Stomach smooth muscle (tissue), 2 donors: ENCODE data around the gene AKR1B15.
"Not testable (repeated sequence)": the region's sequence is repeated elsewhere in the genome, so short reads cannot be mapped to it uniquely, and the experiment has no call there.

Experiments
- H3K27ac ChIP-seq: one replicate; pipeline ENCODE4 v1.7.0; 2013; ENCODE audit warnings: mild to moderate bottlenecking, low read length, inconsistent platforms
- H3K27me3 ChIP-seq, 2 donors: one replicate each; pipeline ENCODE4 v1.7.0; 2013; ENCODE audit warnings: low read length in 2 of 2; ENCODE audit not compliant: insufficient read depth in 2 of 2, control insufficient read depth in 1 of 2
- H3K36me3 ChIP-seq, 2 donors: one replicate each; pipeline ENCODE4 v1.7.0; 2013; ENCODE audit warnings: low read length in 2 of 2; ENCODE audit not compliant: control insufficient read depth in 2 of 2, insufficient read depth in 2 of 2
- H3K4me1 ChIP-seq: one replicate; pipeline ENCODE4 v1.7.0; 2013; ENCODE audit warnings: low read length; ENCODE audit not compliant: control insufficient read depth, insufficient read depth
- H3K4me3 ChIP-seq, 2 donors: one replicate each; pipeline ENCODE4 v1.7.0; 2013; ENCODE audit warnings: low read length in 2 of 2
- H3K9ac ChIP-seq, 2 donors: one replicate each; pipeline ENCODE4 v1.7.0; 2013; ENCODE audit warnings: low read length in 2 of 2, mild to moderate bottlenecking in 1 of 2
- H3K9me3 ChIP-seq, 2 donors: one replicate each; pipeline ENCODE4 v1.7.0; 2013; ENCODE audit warnings: low read length in 2 of 2; ENCODE audit not compliant: control insufficient read depth in 2 of 2
- donor health status: healthy.
- donor health status: Pancreatic carcinoma.

The AKR1B15 gene

DNA sequence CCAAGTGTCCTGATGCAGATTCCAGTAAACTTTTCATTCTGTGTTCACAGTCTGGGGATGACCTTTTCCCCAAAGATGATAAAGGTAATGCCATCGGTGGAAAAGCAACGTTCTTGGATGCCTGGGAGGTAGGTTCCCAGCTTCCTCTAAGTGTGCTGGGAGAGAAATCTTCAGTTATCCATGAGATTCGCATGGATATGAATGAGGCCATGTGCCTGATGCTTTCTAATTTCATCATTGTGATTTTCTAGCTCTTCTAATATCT lies 16.0 kb upstream of the AKR1B15 start:
- no peak overlapping the region for H3K9ac ChIP-seq
- H3K27me3 ChIP-seq, result peaks cover 0 to 2% of the 10 kb centered on the region in 2 donors
- H3K4me3 ChIP-seq, result no peak overlapping the region
- H3K36me3 ChIP-seq, result no peaks in the 10 kb centered on the region
- no peaks in the 10 kb centered on the region for H3K4me1 ChIP-seq
- H3K9me3 ChIP-seq, result no peaks in the 10 kb centered on the region
- no peak overlapping the region for H3K27ac ChIP-seq

DNA sequence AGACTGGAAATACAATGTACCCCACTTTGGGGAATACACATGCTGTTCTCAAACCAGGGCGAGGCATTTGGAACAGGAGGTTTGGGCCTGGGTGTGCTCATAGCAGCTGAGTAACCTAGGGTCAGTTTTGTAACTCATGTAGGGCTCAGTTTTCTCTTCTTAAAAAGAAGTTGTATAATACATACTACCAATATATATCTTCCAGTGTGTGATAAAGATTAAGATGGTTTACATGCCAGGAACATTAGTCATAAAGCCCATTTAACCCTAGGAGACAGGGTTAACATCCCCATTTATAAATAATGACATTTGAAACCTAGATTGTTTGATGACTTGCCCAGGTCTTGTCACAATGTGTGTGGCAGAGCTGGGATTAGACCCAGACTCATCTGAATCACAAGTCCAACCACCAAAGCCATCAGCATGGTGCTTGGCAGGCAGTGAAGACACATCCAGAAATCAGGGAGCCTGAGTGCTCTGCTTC lies 15.6 kb upstream of the AKR1B15 start:
- Histone ChIP-seq H3K36me3 (no peaks in the 10 kb centered on the region), H3K9ac (no peak overlapping the region), H3K4me1 (no peaks in the 10 kb centered on the region), H3K4me3 (no peak overlapping the region), H3K9me3 (no peaks in the 10 kb centered on the region), H3K27ac (no peak overlapping the region), H3K27me3 (no peaks in the 10 kb centered on the region)

DNA sequence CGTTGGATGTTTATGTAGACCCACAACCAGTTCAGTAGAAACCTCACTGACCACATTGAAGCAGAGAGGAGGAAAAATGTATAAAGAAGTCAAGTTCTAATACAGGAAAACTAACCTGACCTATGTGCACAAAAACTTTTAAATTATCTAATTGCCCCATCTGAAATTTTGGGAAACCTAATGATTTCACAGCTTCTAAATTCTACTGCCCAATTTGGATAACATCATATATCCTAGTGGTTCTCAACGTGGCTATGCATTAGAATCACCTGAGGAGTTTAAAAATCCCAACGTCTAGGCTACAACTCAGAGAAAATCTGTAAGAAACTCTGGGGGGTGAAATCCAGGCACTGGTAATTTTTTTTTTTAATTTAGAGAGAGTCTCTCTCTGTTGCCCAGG lies 14.3 kb upstream of the AKR1B15 start:
- Histone ChIP-seq H3K4me1 (no peaks in the 10 kb centered on the region), H3K4me3 (no peak overlapping the region), H3K9me3 (no peaks in the 10 kb centered on the region), H3K27me3 (no peaks in the 10 kb centered on the region), H3K9ac (no peak overlapping the region), H3K27ac (no peak overlapping the region), H3K36me3 (no peaks in the 10 kb centered on the region)

DNA sequence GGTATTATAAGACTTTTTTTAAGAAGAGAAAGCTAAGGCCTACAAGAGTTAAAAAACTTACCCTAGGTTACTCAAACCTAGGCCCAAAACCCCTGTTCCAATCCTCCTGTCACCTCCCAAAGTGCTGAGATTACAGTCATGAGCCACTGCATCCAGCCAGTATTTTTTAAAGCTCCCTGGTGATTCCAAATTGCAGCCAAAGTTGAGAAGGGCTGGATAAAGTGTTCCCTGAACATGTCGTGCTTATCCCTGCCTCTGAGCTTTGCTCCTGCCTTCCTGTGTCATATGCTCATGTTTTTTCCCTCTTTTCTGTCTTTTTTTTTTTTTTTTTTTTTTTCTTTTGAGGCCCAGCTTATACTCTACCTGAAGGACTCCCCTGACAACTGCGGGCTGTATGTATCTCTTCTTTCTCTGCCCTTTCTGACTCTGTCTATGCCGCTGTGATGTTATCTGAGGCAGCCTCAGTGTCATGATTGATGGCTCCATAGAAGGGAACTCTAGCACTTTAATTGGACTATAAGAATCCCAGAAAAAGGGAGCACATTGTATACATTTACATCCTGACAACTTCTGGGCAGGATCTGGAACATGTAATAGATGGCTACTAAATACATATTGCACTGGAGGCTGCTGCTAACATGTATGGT lies 13.5 kb upstream of the AKR1B15 start:
- Histone ChIP-seq H3K27me3 (no peaks in the 10 kb centered on the region), H3K27ac (no peak overlapping the region), H3K36me3 (no peaks in the 10 kb centered on the region), H3K9ac (no peak overlapping the region), H3K9me3 (no peaks in the 10 kb centered on the region), H3K4me1 (no peaks in the 10 kb centered on the region), H3K4me3 (no peak overlapping the region)

DNA sequence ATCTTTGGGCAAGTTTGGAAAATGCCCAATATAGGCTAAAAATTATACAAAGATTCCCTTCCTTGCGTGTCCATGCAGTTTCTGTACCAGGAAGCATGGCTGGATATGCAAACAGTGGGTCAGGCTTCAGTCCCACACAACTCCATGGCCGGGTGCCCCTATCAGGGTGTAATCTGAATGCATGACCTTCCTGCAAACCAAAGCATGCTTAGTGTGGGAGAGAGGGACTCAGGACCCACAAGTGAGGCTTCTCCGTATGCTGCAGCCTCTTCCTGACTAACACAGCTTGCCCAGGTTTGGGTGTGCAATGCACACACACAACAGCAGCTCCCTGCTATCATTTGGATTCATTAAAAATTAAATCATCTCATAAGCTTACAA lies 13.0 kb upstream of the AKR1B15 start:
- Histone ChIP-seq H3K9me3 (no peaks in the 10 kb centered on the region), H3K4me1 (no peaks in the 10 kb centered on the region), H3K9ac (no peak overlapping the region), H3K27ac (no peak overlapping the region), H3K27me3 (no peaks in the 10 kb centered on the region), H3K36me3 (no peaks in the 10 kb centered on the region), H3K4me3 (no peak overlapping the region)

DNA sequence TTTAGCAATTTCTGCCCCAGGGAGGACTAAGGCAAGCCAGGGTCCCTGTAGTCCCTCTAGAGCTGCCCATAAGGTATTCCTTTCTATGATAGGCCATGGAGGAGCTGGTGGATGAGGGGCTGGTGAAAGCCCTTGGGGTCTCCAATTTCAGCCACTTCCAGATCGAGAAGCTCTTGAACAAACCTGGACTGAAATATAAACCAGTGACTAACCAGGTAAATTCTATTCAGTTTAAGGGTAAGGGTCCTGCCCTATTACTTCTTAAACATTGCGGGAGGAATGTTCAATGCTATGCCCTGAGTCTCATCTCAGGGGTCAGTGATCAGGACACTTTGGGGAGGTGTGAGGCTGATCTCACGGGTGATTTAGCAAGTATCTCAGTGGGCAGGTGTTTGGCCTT lies 12.4 kb upstream of the AKR1B15 start:
- H3K9me3 ChIP-seq, H3K36me3 ChIP-seq, H3K9ac ChIP-seq, H3K4me1 ChIP-seq, H3K27me3 ChIP-seq, H3K4me3 ChIP-seq, H3K27ac ChIP-seq: not testable (repeated sequence)

DNA sequence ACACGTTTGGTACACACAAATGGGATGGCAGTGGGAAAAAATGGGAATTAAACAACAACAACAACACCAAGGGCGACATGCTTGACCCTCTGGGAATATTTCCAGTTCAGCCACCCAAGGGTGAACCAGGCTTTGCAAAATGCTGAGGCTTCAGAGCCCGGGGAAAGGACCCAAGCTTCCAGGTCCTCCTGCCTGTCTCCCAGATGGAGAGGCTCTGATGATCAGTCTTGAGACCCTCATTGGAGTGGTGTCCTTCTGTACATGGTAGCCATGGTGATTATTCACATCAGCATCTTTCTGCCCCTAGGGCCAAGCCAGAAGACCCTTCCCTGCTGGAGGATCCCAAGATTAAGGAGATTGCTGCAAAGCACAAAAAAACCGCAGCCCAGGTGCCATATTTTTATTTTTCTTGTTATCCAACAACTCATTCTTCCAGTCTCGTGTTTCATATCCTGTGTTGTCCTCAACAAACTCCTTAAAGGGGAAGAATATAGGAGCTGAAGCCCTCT lies 11.6 kb upstream of the AKR1B15 start:
- not testable (repeated sequence) for H3K4me3 ChIP-seq, H3K36me3 ChIP-seq, H3K9ac ChIP-seq, H3K27ac ChIP-seq, H3K27me3 ChIP-seq, H3K4me1 ChIP-seq, H3K9me3 ChIP-seq

DNA sequence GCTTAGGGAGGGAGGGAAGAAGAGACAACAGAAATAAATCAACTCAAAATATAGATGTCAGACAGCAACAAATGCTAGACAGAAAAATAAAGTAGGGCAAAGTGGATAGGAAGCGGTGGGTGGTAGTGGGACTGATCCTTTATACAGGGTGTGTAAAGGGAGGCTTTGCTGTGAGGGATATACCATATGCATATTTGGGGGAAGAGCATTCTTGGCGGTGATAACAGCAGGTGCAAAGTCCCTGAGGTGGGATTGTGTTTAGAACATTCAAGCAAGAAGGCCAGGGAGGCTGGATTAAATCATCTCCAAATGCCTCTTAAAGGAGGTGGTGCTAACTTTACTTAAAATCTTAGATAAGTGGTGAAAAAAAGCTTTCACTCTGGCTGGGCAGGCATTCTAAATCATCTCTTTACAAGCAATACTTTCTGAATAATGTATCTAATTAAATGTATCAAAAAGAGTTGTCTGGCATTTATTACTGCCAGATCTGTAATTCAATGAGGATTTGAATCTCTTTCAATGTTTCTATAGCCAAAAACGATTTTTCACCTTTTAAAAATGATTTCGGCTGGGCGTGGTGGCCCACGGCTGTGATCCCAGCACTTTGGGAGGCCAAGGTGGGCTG lies 9.4 kb upstream of the AKR1B15 start:
- no peaks in the 10 kb centered on the region for H3K36me3 ChIP-seq
- H3K27ac ChIP-seq, result no peak overlapping the region
- H3K9ac ChIP-seq, result no peak overlapping the region
- no peaks in the 10 kb centered on the region for H3K27me3 ChIP-seq
- H3K9me3 ChIP-seq, result no peaks in the 10 kb centered on the region
- H3K4me3 ChIP-seq, result no peak overlapping the region
- H3K4me1 ChIP-seq, result no peaks in the 10 kb centered on the region

DNA sequence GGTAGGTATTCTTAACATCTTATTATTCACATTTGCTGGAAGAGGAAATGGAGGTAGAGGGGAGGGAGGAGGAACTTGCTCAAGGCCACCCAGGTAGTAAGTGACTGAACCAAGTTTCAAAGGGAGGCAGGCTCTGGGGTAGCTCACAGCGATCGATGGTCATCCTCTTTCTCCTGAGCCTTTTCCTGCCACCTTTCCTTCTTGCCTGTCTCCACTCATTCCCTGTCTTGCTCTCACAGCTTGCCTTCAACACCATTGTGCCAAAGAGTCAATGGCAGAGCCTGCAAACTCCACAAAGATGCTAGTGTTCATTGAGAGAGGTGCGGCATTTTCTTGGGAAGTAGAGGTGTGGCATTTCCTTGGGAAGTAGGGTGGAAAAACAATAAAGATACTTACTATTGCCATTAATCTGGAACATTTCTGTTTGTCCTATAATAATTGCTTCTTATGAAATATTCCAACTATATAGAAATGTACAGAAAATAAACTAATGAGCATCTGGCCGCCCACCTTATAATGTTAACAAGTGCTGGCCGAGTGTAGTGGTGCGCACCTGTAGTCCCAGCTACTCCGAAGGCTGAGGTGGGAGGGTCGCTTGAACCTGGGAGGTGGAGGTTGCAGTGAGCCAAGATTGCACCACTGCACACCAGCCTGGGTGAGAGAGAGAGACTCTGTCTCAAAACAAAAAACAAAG lies 7.3 kb upstream of the AKR1B15 start:
- not testable (repeated sequence) for H3K27me3 ChIP-seq, H3K36me3 ChIP-seq, H3K9me3 ChIP-seq, H3K4me3 ChIP-seq, H3K4me1 ChIP-seq, H3K27ac ChIP-seq, H3K9ac ChIP-seq

DNA sequence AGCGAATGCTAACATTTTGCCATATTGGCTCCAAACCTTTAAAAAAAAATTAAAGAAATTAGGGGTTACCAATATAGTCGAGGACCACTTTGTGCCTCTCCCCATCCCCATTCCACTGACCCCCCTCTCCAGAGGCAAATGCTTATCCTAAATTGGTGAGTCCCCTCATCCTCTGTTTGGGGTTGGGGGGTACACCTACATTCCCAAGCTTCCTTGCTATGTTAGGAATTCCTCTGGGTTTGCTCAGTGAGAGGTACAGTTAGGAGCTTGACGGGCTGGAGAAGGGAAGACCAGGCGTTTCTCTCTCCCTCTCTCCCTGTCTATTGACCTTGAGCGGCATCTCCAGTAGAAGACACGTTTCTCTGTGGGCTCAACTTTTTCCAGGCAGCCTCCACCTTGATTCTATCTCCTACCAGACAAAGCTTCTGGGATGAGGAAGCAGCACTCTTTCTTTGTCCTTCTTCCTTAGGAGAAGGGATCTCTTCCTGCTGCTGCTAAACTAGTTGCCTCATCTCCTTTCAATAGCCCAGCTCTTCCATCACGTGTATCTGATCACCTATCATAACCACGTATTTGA lies 6.6 kb upstream of the AKR1B15 start:
- H3K9me3 ChIP-seq, result no peaks in the 10 kb centered on the region
- H3K27ac ChIP-seq, result no peak overlapping the region

DNA sequence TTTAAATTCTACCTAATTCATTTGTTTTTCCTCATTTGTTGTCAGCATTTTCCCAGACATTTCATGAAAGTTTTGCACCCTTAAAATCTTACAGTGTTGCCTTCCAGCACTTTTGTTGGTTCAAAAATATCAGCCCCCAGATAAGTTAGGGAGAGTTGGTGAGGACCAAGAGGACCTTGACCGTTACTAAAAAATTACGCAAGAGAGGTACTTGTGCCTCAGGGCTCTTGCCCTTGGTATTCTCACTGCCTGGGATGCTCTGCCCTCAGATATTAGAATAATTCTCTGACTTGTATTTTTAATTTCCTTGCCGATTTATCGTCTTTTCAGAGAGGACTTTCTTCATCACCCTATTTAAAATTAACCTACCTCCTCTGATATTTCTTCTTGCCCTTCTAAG lies 3.5 kb upstream of the AKR1B15 start:
- Histone ChIP-seq H3K27me3 (no peaks in the 10 kb centered on the region), H3K27ac (no peak overlapping the region), H3K36me3 (no peaks in the 10 kb centered on the region), H3K4me1 (no peaks in the 10 kb centered on the region), H3K4me3 (no peak overlapping the region), H3K9me3 (no peaks in the 10 kb centered on the region), H3K9ac (no peak overlapping the region)

More for the DNA sequence above, 6.6 kb upstream of the AKR1B15 start:
- Histone ChIP-seq H3K36me3 (no peaks in the 10 kb centered on the region), H3K27me3 (no peaks in the 10 kb centered on the region), H3K4me1 (no peaks in the 10 kb centered on the region), H3K9ac (no peak overlapping the region), H3K4me3 (no peak overlapping the region)
